Kidney (tissue), 14 donors: ENCODE data around the gene LRCOL1. TPM values are rescaled to one million over a fixed set of nuclear protein-coding genes. Genes with fewer than 3 reads are reported as not detected.
A peak's percentile ranks its signal among the peaks of the same experiment; 100 is the strongest.

Source experiments
- DNase-seq, 5 donors: peaks; one replicate each; pipeline ENCODE4 v3.0.0-alpha.2; 2013 to 2020
- FAIRE-seq: peaks from 2 replicates; lab custom pipeline; 2012; peaks lifted over from hg19 to GRCh38; lab: Jason Lieb, UNC
- H3K27ac ChIP-seq, 2 donors: one replicate each; pipeline ENCODE4 v1.7.0; 2013; ENCODE audit warnings: low read depth in 2 of 2, low read length in 2 of 2, inconsistent platforms in 1 of 2
- H3K27me3 ChIP-seq: one replicate; pipeline ENCODE4 v1.7.1; 2013; ENCODE audit warnings: low read length, inconsistent platforms; ENCODE audit not compliant: control insufficient read depth, insufficient read depth
- H3K36me3 ChIP-seq, 3 donors: one replicate each; pipeline versions ENCODE4 v1.7.0 to v1.7.1; 2013; ENCODE audit warnings: low read length in 3 of 3, control low read depth in 1 of 3, inconsistent platforms in 1 of 3; ENCODE audit not compliant: insufficient read depth in 3 of 3, control insufficient read depth in 2 of 3
- H3K4me1 ChIP-seq, 3 donors: one replicate each; pipeline versions ENCODE4 v1.7.0 to v1.7.1; 2013; ENCODE audit warnings: low read length in 3 of 3, inconsistent platforms in 1 of 3, low read depth in 1 of 3; ENCODE audit not compliant: control insufficient read depth in 2 of 3, insufficient read depth in 2 of 3
- H3K4me3 ChIP-seq, 3 donors: one replicate each; pipeline versions ENCODE4 v1.7.0 to v1.8.1; 2013; ENCODE audit warnings: low read length in 3 of 3, control low read depth in 1 of 3, inconsistent platforms in 1 of 3
- H3K9ac ChIP-seq, 3 donors: one replicate each; pipeline versions ENCODE4 v1.7.0 to v1.7.1; 2013; ENCODE audit warnings: low read length in 3 of 3, control low read depth in 1 of 3, inconsistent platforms in 1 of 3
- H3K9me3 ChIP-seq, 3 donors: one replicate each; pipeline versions ENCODE4 v1.7.0 to v1.7.1; 2013; ENCODE audit warnings: low read length in 3 of 3, control low read depth in 1 of 3, inconsistent platforms in 1 of 3; ENCODE audit not compliant: control insufficient read depth in 2 of 3, insufficient read depth in 1 of 3
- intact Hi-C: fragments of 100-400 bp; cut with DNase I; formaldehyde crosslinking; loops from one replicate; pipeline ENCODE4 v1.11.1; 2022
- polyA plus RNA-seq: library from polyadenylated mRNA; stranded (reverse); fragments of 350-450 nt; fragmentation: Illumina TruSeq; extraction: RNeasy Lipid Tissue Mini Kit (QIAGEN cat#74804); gene quantifications from one replicate; pipeline ENCODE4 v1.2.3, GENCODE V29; 2014; ENCODE audit warnings: low read depth, low replicate concordance; ENCODE audit not compliant: insufficient read depth
- total RNA-seq: library from RNA; stranded (reverse); fragmentation: NEBNext Ultra II Directional; extraction: Animal tissue kit (Norgen Biotek cat#: 25700); gene quantifications from one replicate; pipeline ENCODE4 v1.2.1, GENCODE V29; 2021
- TF ChIP-seq, protein P1 (sequence below): IDR thresholded peaks from 3 replicates; pipeline ENCODE4 v1.5.1; 2012; ENCODE audit warnings: mild to moderate bottlenecking, moderate library complexity, borderline replicate concordance; ENCODE audit not compliant: insufficient read depth; ENCODE audit errors: extremely low read depth
- donor health status: control.
- donor health status: control.
- donor health status: control.
- donor health status: control.
- donor health status: control.
- donor health status: DM: yes; HTN: yes; CAD: no.
- donor health status: Normal renal cell carcinoma (clear cell type).

The LRCOL1 gene
- total and polyA plus RNA-seq, 2 donors from 2014 or later = 1.0 to 1.8 TPM

- H3K4me3 ChIP-seq = no peak overlapping the region
- TF ChIP-seq, protein P1, sequence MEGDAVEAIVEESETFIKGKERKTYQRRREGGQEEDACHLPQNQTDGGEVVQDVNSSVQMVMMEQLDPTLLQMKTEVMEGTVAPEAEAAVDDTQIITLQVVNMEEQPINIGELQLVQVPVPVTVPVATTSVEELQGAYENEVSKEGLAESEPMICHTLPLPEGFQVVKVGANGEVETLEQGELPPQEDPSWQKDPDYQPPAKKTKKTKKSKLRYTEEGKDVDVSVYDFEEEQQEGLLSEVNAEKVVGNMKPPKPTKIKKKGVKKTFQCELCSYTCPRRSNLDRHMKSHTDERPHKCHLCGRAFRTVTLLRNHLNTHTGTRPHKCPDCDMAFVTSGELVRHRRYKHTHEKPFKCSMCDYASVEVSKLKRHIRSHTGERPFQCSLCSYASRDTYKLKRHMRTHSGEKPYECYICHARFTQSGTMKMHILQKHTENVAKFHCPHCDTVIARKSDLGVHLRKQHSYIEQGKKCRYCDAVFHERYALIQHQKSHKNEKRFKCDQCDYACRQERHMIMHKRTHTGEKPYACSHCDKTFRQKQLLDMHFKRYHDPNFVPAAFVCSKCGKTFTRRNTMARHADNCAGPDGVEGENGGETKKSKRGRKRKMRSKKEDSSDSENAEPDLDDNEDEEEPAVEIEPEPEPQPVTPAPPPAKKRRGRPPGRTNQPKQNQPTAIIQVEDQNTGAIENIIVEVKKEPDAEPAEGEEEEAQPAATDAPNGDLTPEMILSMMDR = no peak
- intact Hi-C loops = loop anchor here (10.0 kb wide), 1 partner anchor 202 kb away; no protein-coding TSS in a partner anchor
- H3K4me1 ChIP-seq = peaks cover 0 to under 1% (median 0%) of the 10 kb centered on the region in 3 donors
- FAIRE-seq (no peak), DNase-seq (no peak)
- no peak overlapping the region for H3K27ac ChIP-seq
- H3K27me3 ChIP-seq = peaks cover 9% of the 10 kb centered on the region
- no peak overlapping the region for H3K9ac ChIP-seq
- H3K9me3 ChIP-seq = peaks cover 0 to 5% (median 0%) of the 10 kb centered on the region in 3 donors
- H3K36me3 ChIP-seq = no peaks in the 10 kb centered on the region
Observed at GRCh38 chr12:132617135-132617701, 6.8 kb upstream of the LRCOL1 start.

- intact Hi-C loops = loop anchor here (10.0 kb wide), 1 partner anchor 201 kb away; no protein-coding TSS in a partner anchor
- no peak for FAIRE-seq
- Histone ChIP-seq H3K9me3 (peaks cover 0 to 14% (median 0%) of the 10 kb centered on the region in 3 donors), H3K36me3 (no peaks in the 10 kb centered on the region), H3K4me3 (no peak overlapping the region), H3K27me3 (peaks cover 9% of the 10 kb centered on the region), H3K9ac (no peak overlapping the region), H3K4me1 (no peaks in the 10 kb centered on the region), H3K27ac (no peak overlapping the region)
- peak in 1 of 5 donors; percentile 37 for DNase-seq
- TF ChIP-seq, protein P1 = no peak
Observed at GRCh38 chr12:132615579-132616038, 5.2 kb upstream of the LRCOL1 start.

GRCh38 chr12:132614861-132615578 lies 4.6 kb upstream of the LRCOL1 start:
- H3K27me3 ChIP-seq = peaks cover 9% of the 10 kb centered on the region
- no peaks in the 10 kb centered on the region for H3K4me1 ChIP-seq
- peaks cover 0 to 14% (median 0%) of the 10 kb centered on the region in 3 donors for H3K9me3 ChIP-seq
- TF ChIP-seq, protein P1 = peak; percentile 86
- no peaks in the 10 kb centered on the region for H3K36me3 ChIP-seq
- no peak overlapping the region for H3K4me3 ChIP-seq
- no peak overlapping the region for H3K9ac ChIP-seq
- FAIRE-seq (no peak), DNase-seq (peak; percentile 87 to 93 (median 89))
- intact Hi-C loops = loop anchor here (10.0 kb wide), 1 partner anchor 200 kb away; no protein-coding TSS in a partner anchor
- no peak overlapping the region for H3K27ac ChIP-seq
